Effector memory CD4-positive, alpha-beta T cell (primary cell): ENCODE data around the gene PTPRR.
"Not testable (repeated sequence)": the region's sequence is repeated elsewhere in the genome, so short reads cannot be mapped to it uniquely, and the experiment has no call there.

Experiments
- DNase-seq, 3 donors: peaks; one replicate each; pipeline ENCODE4 v3.0.0-alpha.2; 2020
- H3K27ac ChIP-seq: 2 replicates; pipeline ENCODE4 v1.7.0; 2013; ENCODE audit warnings: mild to moderate bottlenecking, low read length, moderate library complexity; ENCODE audit not compliant: insufficient read depth, poor library complexity, severe bottlenecking
- H3K27me3 ChIP-seq: replicated peaks from 2 replicates; pipeline ENCODE4 v1.7.0; 2013; ENCODE audit warnings: mild to moderate bottlenecking, low read length; ENCODE audit not compliant: insufficient read depth, control insufficient read depth, poor library complexity, severe bottlenecking
- H3K36me3 ChIP-seq: 2 replicates; pipeline ENCODE4 v1.7.0; 2013; ENCODE audit warnings: mild to moderate bottlenecking, low read length, moderate library complexity; ENCODE audit not compliant: control insufficient read depth, insufficient read depth
- H3K4me1 ChIP-seq: 2 replicates; pipeline ENCODE4 v1.7.0; 2013; ENCODE audit warnings: low read length, mild to moderate bottlenecking; ENCODE audit not compliant: control insufficient read depth, insufficient read depth, poor library complexity, severe bottlenecking
- H3K4me3 ChIP-seq: 2 replicates; pipeline ENCODE4 v1.7.0; 2013; ENCODE audit warnings: low read length, low read depth, mild to moderate bottlenecking; ENCODE audit not compliant: insufficient read depth, poor library complexity, severe bottlenecking
- H3K9me3 ChIP-seq: 2 replicates; pipeline ENCODE4 v1.7.0; 2013; ENCODE audit warnings: mild to moderate bottlenecking, low read length, moderate library complexity; ENCODE audit not compliant: control insufficient read depth

Gene PTPRR

DNA sequence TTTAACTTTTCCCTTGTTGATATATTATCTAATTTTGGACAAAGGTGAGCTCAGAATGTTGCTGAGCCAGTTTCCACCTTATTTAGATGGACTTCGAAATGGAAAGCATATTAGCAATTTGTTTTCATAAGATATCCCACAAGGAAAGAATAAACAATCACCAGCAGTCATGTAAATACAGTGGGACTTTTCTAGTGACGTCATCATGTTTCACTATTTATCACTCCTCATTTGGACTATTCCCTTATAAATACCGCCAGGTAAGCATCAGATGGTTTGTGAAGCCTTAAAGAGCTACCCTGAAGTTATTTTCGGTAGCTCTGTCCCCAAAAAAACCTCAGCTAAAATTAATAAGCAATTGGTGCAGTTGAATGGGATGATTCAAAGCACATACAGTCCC, 110.7 kb downstream of the PTPRR start:
- no peaks in the 10 kb centered on the region for H3K36me3 ChIP-seq
- no peaks in the 10 kb centered on the region for H3K4me1 ChIP-seq
- no peak for DNase-seq
- no peaks in the 10 kb centered on the region for H3K27me3 ChIP-seq
- H3K27ac ChIP-seq = no peak overlapping the region
- no peak overlapping the region for H3K4me3 ChIP-seq
- no peaks in the 10 kb centered on the region for H3K9me3 ChIP-seq

GRCh38 chr12:70807993-70808392, 112.5 kb downstream of the PTPRR start:
- DNase-seq, H3K4me3 ChIP-seq, H3K4me1 ChIP-seq, H3K27me3 ChIP-seq, H3K36me3 ChIP-seq, H3K9me3 ChIP-seq, H3K27ac ChIP-seq: not testable (repeated sequence)

GRCh38 chr12:70806827-70807226, 113.7 kb downstream of the PTPRR start:
- Histone ChIP-seq H3K4me1 (no peaks in the 10 kb centered on the region), H3K9me3 (no peaks in the 10 kb centered on the region), H3K27ac (no peak overlapping the region), H3K27me3 (no peaks in the 10 kb centered on the region), H3K36me3 (no peaks in the 10 kb centered on the region), H3K4me3 (no peak overlapping the region)
- DNase-seq = no peak

GRCh38 chr12:70806043-70806442, 114.5 kb downstream of the PTPRR start:
- no peak for DNase-seq
- Histone ChIP-seq H3K4me1 (no peaks in the 10 kb centered on the region), H3K36me3 (no peaks in the 10 kb centered on the region), H3K9me3 (no peaks in the 10 kb centered on the region), H3K27me3 (no peaks in the 10 kb centered on the region), H3K27ac (no peak overlapping the region), H3K4me3 (no peak overlapping the region)

GRCh38 chr12:70798016-70798783, 122.3 kb downstream of the PTPRR start:
- Histone ChIP-seq H3K4me3 (no peak overlapping the region), H3K27me3 (no peaks in the 10 kb centered on the region), H3K36me3 (no peaks in the 10 kb centered on the region), H3K9me3 (no peaks in the 10 kb centered on the region), H3K4me1 (no peaks in the 10 kb centered on the region), H3K27ac (no peak overlapping the region)
- no peak for DNase-seq

- H3K36me3 ChIP-seq = no peaks in the 10 kb centered on the region
- H3K27ac ChIP-seq = no peak overlapping the region
- no peak overlapping the region for H3K4me3 ChIP-seq
- no peaks in the 10 kb centered on the region for H3K9me3 ChIP-seq
- no peaks in the 10 kb centered on the region for H3K4me1 ChIP-seq
- no peak for DNase-seq
- no peaks in the 10 kb centered on the region for H3K27me3 ChIP-seq
These were observed 123.5 kb downstream of the PTPRR start for GRCh38 chr12:70796989-70797388.

DNA sequence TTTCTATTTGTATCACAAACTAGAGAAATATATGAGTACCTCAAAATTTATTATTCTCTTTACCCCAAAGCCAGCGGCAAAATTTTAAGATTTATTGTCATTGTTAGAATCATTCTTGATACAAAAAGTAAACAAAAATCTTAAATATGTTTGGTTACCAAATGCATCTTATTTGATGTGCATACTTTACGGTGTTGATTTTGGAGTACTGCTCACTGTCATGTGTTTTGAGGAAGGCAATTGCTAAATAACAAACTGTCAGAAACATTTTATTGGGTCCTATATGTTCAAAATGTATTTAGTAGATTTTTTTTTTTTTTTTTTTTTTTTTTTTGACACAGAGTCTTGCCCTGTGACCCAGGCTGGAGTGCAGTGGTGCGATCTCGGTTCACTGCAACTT, 124.9 kb downstream of the PTPRR start:
- no peak for DNase-seq
- Histone ChIP-seq H3K36me3 (no peaks in the 10 kb centered on the region), H3K27me3 (no peaks in the 10 kb centered on the region), H3K27ac (no peak overlapping the region), H3K4me1 (no peaks in the 10 kb centered on the region), H3K9me3 (no peaks in the 10 kb centered on the region), H3K4me3 (no peak overlapping the region)

DNA sequence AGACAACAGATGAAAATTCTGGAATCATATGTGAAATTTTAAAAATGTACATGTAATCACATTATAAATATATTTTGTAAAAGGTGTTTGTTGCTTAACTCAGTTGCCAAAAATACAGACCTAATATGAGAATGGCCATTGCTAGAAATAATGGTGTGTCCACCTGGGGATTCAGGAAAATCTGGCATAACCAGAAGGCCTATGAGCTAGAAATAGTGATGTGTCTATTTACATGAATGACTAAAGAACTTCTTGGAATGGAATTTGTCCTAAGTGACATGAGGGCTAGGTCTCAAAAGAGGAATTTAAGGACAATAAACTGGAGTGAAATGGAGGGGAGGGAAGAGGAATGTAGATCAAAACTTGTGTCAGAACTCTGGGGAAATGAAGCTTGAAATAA, 126.4 kb downstream of the PTPRR start:
- Histone ChIP-seq H3K9me3 (no peaks in the 10 kb centered on the region), H3K4me3 (no peak overlapping the region), H3K27me3 (no peaks in the 10 kb centered on the region), H3K27ac (no peak overlapping the region), H3K36me3 (no peaks in the 10 kb centered on the region), H3K4me1 (no peaks in the 10 kb centered on the region)
- DNase-seq = no peak

GRCh38 chr12:70788774-70789173, 131.8 kb downstream of the PTPRR start:
- no peak overlapping the region for H3K27ac ChIP-seq
- no peaks in the 10 kb centered on the region for H3K9me3 ChIP-seq
- no peak overlapping the region for H3K4me3 ChIP-seq
- no peak for DNase-seq
- H3K36me3 ChIP-seq = no peaks in the 10 kb centered on the region
- no peaks in the 10 kb centered on the region for H3K4me1 ChIP-seq
- H3K27me3 ChIP-seq = no peaks in the 10 kb centered on the region

DNA sequence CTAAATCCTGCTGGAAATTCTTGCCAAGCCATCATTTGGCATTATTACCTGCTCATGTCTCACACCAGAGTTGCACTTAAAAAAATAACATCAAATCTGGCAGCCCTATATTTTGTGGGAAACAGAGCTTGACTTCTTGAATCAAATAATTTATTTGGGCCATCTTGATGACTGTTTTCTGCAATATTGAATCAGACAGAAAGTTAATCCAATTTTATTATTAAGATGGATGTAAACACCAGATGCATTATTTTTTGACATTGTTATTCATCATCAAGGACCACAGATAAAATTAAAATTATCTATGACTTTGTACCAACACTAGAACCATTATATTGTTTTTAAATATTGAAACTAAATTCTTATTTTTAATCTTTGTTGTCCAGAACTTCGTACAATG, 132.9 kb downstream of the PTPRR start:
- Histone ChIP-seq H3K27ac (no peak overlapping the region), H3K36me3 (no peaks in the 10 kb centered on the region), H3K4me1 (no peaks in the 10 kb centered on the region), H3K4me3 (no peak overlapping the region), H3K27me3 (no peaks in the 10 kb centered on the region), H3K9me3 (no peaks in the 10 kb centered on the region)
- no peak for DNase-seq
